Measurements from ENCODE around the gene TIAM1.

The TIAM1 gene

GRCh38 chr21:31107871-31108270, 236.2 kb downstream of the TIAM1 start:
- DNase-seq (ENCODE audit: extremely low read depth, low read depth) = no peak
- TF ChIP-seq CTCF (IDR thresholded peaks at IDR 0.05; ENCODE audit: low read depth, low read length) = no peak

GRCh38 chr21:31107176-31107785, 236.8 kb downstream of the TIAM1 start:
- DNase-seq (ENCODE audit: extremely low read depth, low read depth) = no peak
- no peak for TF ChIP-seq CTCF (IDR thresholded peaks at IDR 0.05; ENCODE audit: low read depth, low read length)

- DNase-seq (ENCODE audit: extremely low read depth, low read depth) = no peak
- TF ChIP-seq CTCF (IDR thresholded peaks at IDR 0.05; ENCODE audit: low read depth, low read length) = no peak
Measured at GRCh38 chr21:31103571-31104265, 240.3 kb downstream of the TIAM1 start.

- TF ChIP-seq CTCF (IDR thresholded peaks at IDR 0.05; ENCODE audit: low read depth, low read length) = no peak
- DNase-seq (ENCODE audit: extremely low read depth, low read depth) = no peak
Measured at GRCh38 chr21:31103163-31103562, 240.9 kb downstream of the TIAM1 start.

GRCh38 chr21:31099122-31099521, 244.9 kb downstream of the TIAM1 start:
- no peak for TF ChIP-seq CTCF (IDR thresholded peaks at IDR 0.05; ENCODE audit: low read depth, low read length)
- no peak for DNase-seq (ENCODE audit: extremely low read depth, low read depth)

GRCh38 chr21:31098576-31099005, 245.5 kb downstream of the TIAM1 start:
- peak; percentile 80 for TF ChIP-seq CTCF (IDR thresholded peaks at IDR 0.05; ENCODE audit: low read depth, low read length)
- no peak for DNase-seq (ENCODE audit: extremely low read depth, low read depth)

GRCh38 chr21:31092832-31093625, 251.0 kb downstream of the TIAM1 start:
- TF ChIP-seq CTCF (IDR thresholded peaks at IDR 0.05; ENCODE audit: low read depth, low read length) = no peak
- DNase-seq (ENCODE audit: extremely low read depth, low read depth) = no peak
